ENCODE results near the gene GNGT2.

- TF ChIP-seq CTCF (IDR thresholded peaks at IDR 0.05) (no peak), EZH2phosphoT487 (IDR thresholded peaks at IDR 0.05) (no peak), EZH2 (IDR thresholded peaks at IDR 0.05) (no peak)
Measured at GRCh38 chr17:49156256-49156655, 54.1 kb downstream of the GNGT2 start.

Data from neural progenitor cell (in vitro differentiated cells).